Measurements from ENCODE around the gene APCDD1L. TPM values are rescaled to one million over a fixed set of nuclear protein-coding genes. Genes with fewer than 3 reads are reported as not detected.

APCDD1L gene
- polyA plus RNA-seq, 1 donor: 13.7 TPM

- DNase-seq: no peak
These were observed 48.2 kb downstream of the APCDD1L start for GRCh38 chr20:58466729-58467571.

- no peak for DNase-seq
These were observed 49.0 kb downstream of the APCDD1L start for GRCh38 chr20:58466095-58466708.

GRCh38 chr20:58464838-58465237 is 50.4 kb downstream of the APCDD1L start:
- no peak for DNase-seq

- no peak for DNase-seq
These were observed 51.9 kb downstream of the APCDD1L start for GRCh38 chr20:58463256-58463655.

GRCh38 chr20:58461899-58462298 is 53.3 kb downstream of the APCDD1L start:
- no peak for DNase-seq

- no peak for DNase-seq
These were observed 54.1 kb downstream of the APCDD1L start for GRCh38 chr20:58461104-58461503.

GRCh38 chr20:58459058-58459750 is 56.0 kb downstream of the APCDD1L start:
- DNase-seq: no peak

- DNase-seq: no peak
These were observed 56.7 kb downstream of the APCDD1L start for GRCh38 chr20:58458342-58459057.

- no peak for DNase-seq
These were observed 58.0 kb downstream of the APCDD1L start for GRCh38 chr20:58457083-58457695.

- DNase-seq: no peak
These were observed 60.7 kb downstream of the APCDD1L start for GRCh38 chr20:58454460-58454859.

- no peak for DNase-seq
These were observed 61.8 kb downstream of the APCDD1L start for GRCh38 chr20:58453391-58453790.

GRCh38 chr20:58452667-58453255 is 62.4 kb downstream of the APCDD1L start:
- DNase-seq: no peak

- DNase-seq: no peak
These were observed 64.9 kb downstream of the APCDD1L start for GRCh38 chr20:58450254-58450653.

GRCh38 chr20:58449681-58450221 is 65.4 kb downstream of the APCDD1L start:
- DNase-seq: no peak

- DNase-seq: no peak
These were observed 66.2 kb downstream of the APCDD1L start for GRCh38 chr20:58448958-58449357.

GRCh38 chr20:58447511-58448391 is 67.4 kb downstream of the APCDD1L start:
- DNase-seq: peak; percentile 27

GRCh38 chr20:58446960-58447265 is 68.3 kb downstream of the APCDD1L start:
- no peak for DNase-seq

GRCh38 chr20:58446264-58446959 is 68.8 kb downstream of the APCDD1L start:
- DNase-seq: no peak

GRCh38 chr20:58444746-58445255 is 70.4 kb downstream of the APCDD1L start:
- DNase-seq: no peak
